OCI-LY7 (cell line): ENCODE results near the gene TGFB1I1.

ENCODE experiments used
- CTCF ChIP-seq: fragments of 200-600 bp; sonication (generic); conservative IDR thresholded peaks from 2 replicates; pipeline ENCODE4 v1.5.1; 2014; ENCODE audit warnings: mild to moderate bottlenecking, antibody characterized with exemption, low read length, moderate library complexity, mixed read lengths
- EZH2phosphoT487 ChIP-seq: fragments of 200-600 bp; sonication (generic); IDR thresholded peaks from 2 replicates; pipeline ENCODE4 v1.6.1; 2018; ENCODE audit warnings: low read depth, borderline replicate concordance, mild to moderate bottlenecking, mixed run types, antibody characterized with exemption, low read length, moderate library complexity, mixed read lengths

GRCh38 chr16:31498493-31498892 lies 26.5 kb downstream of the TGFB1I1 start:
- TF ChIP-seq CTCF, result no peak
- no peak for TF ChIP-seq EZH2phosphoT487
